Measurements from ENCODE around the gene CCDC126.
"Not testable (repeated sequence)": the region's sequence is repeated elsewhere in the genome, so short reads cannot be mapped to it uniquely, and the experiment has no call there.

The CCDC126 gene, protein sequence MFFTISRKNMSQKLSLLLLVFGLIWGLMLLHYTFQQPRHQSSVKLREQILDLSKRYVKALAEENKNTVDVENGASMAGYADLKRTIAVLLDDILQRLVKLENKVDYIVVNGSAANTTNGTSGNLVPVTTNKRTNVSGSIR
- 7.5 to 18.5 (median 8.8) reads per million in 3 experiments for total RNA-seq

DNA sequence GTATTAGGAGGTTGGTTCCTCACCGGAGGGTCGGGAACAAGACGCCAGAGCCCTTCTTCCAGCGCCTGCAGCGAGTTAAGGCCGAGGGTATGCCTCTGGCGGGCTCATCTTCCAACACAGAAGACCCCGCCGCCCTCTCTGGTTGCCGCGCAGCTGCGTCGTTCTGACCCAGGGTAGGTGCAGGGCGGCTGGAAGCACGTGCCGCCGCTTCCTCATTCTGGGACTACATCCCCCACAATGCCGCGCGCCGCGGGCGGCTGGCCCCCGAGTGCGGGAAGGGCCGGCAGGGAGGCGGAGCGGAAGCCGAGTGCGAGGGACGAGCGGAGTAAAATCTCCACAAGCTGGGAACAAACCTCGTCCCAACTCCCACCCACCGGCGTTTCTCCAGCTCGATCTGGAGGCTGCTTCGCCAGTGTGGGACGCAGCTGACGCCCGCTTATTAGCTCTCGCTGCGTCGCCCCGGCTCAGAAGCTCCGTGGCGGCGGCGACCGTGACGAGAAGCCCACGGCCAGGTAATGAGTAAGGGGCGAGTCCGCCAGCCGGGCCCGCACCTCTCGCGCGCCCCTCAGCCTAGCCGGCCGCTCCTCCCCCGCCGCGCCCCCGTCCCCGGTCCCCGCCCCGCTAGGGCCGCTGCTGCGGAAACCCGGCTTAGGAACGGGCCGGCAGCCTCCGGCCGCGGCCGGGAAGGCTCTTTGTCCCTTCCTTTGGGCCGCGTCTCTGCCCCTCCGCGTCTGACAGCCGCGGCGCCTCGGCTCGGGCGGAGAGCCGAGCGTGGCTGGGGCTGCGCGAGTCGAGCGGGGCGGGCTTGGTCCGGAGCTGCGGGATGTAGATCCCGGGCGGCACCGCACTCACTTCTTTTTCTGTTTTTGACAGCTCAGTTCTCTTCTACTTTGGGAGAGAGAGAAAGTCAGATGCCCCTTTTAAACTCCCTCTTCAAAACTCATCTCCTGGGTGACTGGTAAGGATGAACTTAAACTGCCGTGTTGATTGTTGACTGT, at the start of gene CCDC126:
Gene CCDC126 (plus strand): TSS at position 289 of the 998 bp plus-strand sequence. CDS start 13,934 bp downstream, outside the sequence.
- DNase-seq, result peak; percentile 74

GRCh38 chr7:23547662-23548061, 49.5 kb upstream of the CCDC126 start:
- no peak for DNase-seq

GRCh38 chr7:23558303-23558702, 38.9 kb upstream of the CCDC126 start:
- DNase-seq, result no peak

DNA sequence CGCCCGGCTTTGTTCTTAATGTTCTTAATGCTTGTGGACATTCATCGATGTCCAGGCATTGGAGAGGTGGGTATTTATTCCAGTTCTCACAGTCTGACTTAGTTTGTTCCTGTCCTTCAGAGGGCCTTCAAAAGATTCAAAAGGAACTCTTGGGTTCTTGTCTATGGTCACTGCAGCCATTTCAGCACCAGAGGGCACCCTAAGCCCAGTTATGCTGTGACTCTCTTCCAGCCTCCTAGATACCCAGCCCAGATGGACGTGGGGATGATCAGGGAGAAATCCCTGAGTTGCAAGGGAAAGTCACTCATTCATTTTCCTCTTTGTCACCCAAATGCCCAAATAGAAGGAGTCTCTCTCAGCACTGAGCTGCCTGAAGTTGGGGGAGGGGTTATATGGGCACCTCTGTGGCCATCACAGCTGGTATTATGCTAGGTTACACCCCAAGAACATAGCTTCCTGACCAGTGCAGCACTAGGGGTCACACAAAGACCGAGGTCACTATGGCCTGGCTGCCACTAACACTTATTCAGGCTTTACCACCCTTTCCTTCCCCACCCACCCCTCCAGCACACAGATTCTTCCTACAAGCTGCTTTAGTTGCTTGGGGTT, 26.5 kb upstream of the CCDC126 start:
- peak; percentile 40 for DNase-seq

GRCh38 chr7:23581975-23582374, 15.2 kb upstream of the CCDC126 start:
- not testable (repeated sequence) for DNase-seq

DNA sequence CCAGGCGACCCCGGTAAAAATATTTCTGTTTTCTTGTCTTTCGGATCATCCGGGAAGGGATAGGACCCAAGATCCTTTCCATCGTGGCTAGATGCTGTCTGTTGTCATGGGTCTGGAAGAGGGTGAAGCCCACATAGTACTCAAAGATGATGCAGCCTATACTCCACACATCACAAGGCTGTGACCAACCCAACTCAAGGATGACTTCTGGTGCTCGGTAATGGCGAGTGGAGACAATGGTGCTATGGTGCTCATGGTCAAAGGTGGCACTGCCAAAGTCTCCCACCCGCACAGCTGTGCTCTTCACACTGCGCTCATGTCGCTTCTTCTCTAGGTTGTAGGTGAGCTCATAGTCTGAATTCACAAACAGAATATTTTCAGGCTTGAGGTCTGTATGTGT, 11.9 kb upstream of the CCDC126 start:
- DNase-seq, result not testable (repeated sequence)

GRCh38 chr7:23586159-23586558, 11.0 kb upstream of the CCDC126 start:
- no peak for DNase-seq

DNA sequence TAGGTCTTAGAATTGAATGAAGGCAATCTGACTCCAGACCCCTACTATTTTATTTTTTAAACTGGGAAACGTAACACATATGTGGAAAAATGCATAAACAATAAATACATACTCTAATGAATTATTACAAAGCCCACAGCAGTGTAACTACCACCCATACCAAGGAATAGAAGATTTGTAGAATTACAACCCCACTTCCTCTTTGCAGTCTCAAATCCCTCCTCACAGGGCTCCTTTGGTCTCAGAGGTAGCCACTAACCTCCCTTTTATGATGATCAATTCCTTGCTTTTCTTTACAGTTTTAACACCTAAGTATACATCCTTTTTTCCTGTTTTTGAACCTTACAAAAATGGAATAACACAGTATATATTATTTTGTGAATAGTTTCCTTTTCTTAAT, 6.7 kb upstream of the CCDC126 start:
- DNase-seq, result no peak

GRCh38 chr7:23593706-23594105, 3.5 kb upstream of the CCDC126 start:
- DNase-seq, result no peak

DNA sequence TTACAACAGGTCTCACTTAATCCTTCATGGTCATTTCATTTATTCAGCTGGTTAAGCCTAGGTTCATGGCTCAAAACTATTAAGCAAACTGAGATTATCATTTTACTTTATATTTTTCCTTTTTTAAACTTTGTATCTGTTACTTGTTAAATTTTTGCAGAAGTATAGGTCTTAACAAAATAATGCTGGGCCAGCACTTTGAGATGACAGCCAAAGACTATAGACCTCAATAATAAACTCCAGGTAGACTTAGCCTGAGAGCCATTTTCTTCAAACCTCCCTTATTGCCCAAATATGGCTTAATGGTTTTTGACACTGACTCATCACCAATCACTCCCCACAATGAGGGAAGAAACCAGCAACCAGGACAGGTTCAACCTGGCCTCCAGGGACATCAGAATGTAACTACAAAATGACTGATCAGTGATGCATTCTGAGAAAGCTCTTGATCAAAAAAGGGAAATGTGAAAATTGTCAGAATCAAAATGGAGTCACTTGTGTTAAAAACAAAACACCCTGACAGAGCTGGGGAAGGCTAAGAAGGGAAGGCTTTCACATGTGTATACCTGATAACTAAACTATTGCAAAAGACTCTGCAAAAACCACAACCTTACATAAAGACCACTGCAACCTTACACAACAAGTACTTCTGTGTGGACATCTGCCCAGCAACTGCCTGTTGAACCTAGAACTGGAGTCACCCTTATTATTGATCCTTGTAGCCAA, 2.1 kb upstream of the CCDC126 start:
- DNase-seq, result no peak

GRCh38 chr7:23598296-23598695, 1.1 kb downstream of the CCDC126 start:
- no peak for DNase-seq

DNA sequence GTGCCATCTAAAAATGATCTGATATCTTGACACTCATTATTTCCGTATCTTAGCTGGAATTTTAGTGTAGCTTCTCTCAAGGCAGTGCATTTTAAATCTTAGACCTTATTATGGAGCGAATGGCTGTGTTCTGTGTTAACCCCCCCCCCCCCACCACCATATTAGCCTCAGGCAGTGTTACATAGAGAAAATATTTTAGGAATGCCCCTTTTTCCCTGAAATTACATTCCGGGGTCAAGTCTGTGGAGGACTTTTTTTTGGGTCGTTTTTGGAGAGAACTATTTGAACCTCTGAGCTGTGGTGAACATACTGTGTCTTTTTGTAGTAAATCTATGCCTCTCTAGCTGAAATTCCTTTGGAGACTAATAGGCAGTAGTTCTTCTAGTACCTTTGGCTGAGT, 3.1 kb downstream of the CCDC126 start:
- no peak for DNase-seq

- no peak for DNase-seq
These were observed 6.6 kb downstream of the CCDC126 start for GRCh38 chr7:23603632-23604295.

DNA sequence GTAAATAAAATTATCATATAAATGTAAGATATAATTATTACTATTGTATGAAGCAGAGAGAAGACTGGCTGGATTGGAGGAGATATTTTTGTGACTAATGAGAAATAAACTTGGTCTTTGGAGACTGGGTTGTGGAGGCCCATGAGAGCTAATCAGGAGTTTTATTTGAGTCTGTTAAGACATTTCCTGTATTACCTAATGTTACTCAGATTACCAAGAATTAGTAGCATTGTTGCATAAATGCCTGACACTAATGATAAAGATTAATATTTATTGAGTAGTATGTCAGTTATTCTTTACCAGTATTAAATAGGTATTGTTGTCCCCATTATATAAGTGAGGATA, 7.1 kb downstream of the CCDC126 start:
- DNase-seq, result no peak

GRCh38 chr7:23607130-23607529, 9.9 kb downstream of the CCDC126 start:
- DNase-seq, result no peak

GRCh38 chr7:23607866-23608265, 10.7 kb downstream of the CCDC126 start:
- DNase-seq, result no peak

DNA sequence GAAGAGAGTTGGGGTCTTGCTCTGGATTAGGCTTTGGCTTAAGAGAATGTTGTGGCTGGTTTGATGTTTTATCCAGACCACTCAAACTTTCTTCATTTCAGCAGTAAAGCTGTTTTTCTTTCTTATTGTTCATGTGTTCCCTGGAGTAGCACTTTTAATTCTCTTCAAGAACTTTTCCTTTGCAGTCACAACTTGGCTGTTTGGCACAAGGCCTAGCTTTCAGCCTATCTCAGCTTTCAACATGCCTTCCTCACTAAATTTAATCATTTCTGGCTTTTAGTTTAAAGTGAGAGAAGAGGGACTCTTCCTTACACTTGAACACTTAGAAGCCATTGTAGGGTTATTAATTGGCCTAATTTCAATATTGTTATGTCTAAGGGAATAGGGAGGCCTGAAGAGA, 18.1 kb downstream of the CCDC126 start:
- no peak for DNase-seq

GRCh38 chr7:23616593-23616992, 19.4 kb downstream of the CCDC126 start:
- DNase-seq, result no peak

DNA sequence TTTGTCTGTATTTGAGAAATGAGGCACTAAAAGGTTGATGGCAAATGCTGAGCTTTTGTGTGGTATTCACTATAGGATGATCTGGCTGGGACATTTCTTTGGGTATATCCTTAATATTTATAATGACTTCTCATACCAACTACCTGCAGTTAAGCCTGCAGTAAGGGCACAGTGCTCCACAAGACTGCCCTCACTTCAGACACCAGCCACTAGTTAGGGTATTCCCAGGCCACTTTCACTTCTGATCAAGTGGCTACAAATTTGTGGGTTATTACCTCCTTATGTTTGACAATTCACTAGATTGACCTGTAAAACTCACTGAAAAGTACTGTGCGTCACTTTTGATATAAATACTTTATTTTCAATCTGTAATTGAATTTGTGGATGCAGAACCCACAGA, 20.3 kb downstream of the CCDC126 start:
- DNase-seq, result no peak

GRCh38 chr7:23618241-23618640, 21.1 kb downstream of the CCDC126 start:
- no peak for DNase-seq

DNA sequence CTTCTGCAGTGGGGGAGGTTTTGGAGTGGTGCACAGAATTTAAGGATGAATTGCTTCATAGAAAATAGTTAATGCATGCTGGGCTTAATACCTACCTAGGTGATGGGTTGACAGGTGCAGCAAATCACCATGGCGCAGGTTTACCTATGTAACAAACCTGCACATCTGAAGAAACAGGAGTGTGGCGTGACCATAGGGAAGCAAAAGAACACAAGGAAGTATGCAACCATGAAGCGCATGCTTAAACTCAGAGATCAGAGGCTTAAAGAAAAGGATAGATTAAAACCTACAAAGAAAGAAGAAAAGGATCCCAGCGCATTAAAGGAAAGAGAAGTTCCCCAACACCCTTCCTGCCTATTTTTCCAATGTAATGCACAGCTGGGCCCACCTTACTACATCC, 22.0 kb downstream of the CCDC126 start:
- DNase-seq, result no peak

DNA sequence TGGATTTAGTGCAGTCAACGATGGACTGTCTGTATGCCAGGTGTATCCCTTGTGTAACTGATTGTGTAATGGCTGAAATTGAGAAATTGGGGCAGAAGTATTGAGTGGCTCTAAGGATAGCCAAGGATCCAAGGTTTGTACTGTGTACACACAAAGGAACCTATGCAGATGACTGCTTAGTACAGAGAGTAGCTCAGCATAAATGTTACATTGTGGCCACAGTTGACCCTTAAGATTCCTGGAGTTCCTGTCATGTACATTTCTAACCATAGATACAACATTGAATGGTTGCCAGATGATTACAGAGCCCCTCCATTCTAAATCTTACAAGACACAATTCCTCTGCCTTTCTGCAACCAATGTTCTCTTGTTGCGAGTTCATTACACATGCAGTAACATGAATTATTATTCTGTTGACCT, 25.3 kb downstream of the CCDC126 start:
- DNase-seq, result no peak

DNA sequence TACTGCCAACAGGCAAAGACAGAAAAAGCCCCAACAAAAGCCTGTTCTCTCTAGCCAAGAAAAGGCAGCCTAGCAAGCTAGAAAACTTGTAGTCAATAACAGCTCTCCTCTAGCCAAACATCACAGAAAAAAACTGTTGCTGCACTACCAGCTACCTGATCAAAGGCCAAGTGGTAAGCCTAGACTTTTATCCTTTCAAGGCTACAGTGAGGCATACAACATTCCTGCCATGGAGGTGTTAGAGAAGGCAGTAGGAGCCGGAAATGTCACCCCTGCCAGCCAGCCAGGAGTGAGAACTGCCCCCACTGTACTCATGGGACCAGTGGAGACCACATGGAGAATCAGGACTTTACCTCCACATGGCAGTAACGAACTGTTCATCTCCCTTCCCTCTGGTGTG, 31.2 kb downstream of the CCDC126 start:
- DNase-seq, result no peak

Data from central memory CD4-positive, alpha-beta T cell (primary cell).